Measurements from ENCODE around the gene VASH2. TPM values are rescaled to one million over a fixed set of nuclear protein-coding genes. Genes with fewer than 3 reads are reported as not detected.

The VASH2 gene
- total and polyA plus RNA-seq, 2 of the 8 experiments (the other 6 are each of a cell fraction or from before 2014, with no cell fraction given): 44.0 to 187 TPM

- peak; percentile 50 for TF ChIP-seq TAF7 (optimal IDR thresholded peaks at IDR 0.05; ENCODE audit: borderline replicate concordance, low read depth, low read length)
- TF ChIP-seq SP4 (IDR thresholded peaks at IDR 0.05; ENCODE audit: low read length): peak; percentile 81; the same call in 1 of the 2 replicates
- no peak for TF ChIP-seq CHD1 (IDR thresholded peaks at IDR 0.05; ENCODE audit: low read depth, low read length)
- peak in 1 of 2 experiments; percentile 13; a peak in 1 of 4 replicates for TF ChIP-seq RAD21 (IDR thresholded peaks at IDR 0.05 in 1 of 2, conservative IDR thresholded peaks at IDR 0.05 in 1 of 2; ENCODE audit: low read depth in 2 of 2, low read length in 2 of 2)
- peak; percentile 39; the same call in 1 of the 2 replicates for TF ChIP-seq RFX5 (IDR thresholded peaks at IDR 0.05; ENCODE audit: borderline replicate concordance, low read depth, low read length)
- peak in 1 of 2 experiments; percentile 71; a peak in 2 of 3 replicates for TF ChIP-seq POLR2A (IDR thresholded peaks at IDR 0.05; ENCODE audit: control extremely low read depth in 1 of 2, low read depth in 2 of 2, low read length in 2 of 2)
- TF ChIP-seq RXRA (IDR thresholded peaks at IDR 0.05; ENCODE audit: insufficient read depth, low read depth, low read length): no peak
- TF ChIP-seq SP2 (IDR thresholded peaks at IDR 0.05; ENCODE audit: low read length): no peak
- no peak for TF ChIP-seq CTBP2 (IDR thresholded peaks at IDR 0.05; ENCODE audit: borderline replicate concordance, insufficient read depth, insufficient read length, low read length)
- no peak for TF ChIP-seq USF2 (IDR thresholded peaks at IDR 0.05; ENCODE audit: low read length)
- no peak for TF ChIP-seq RNF2 (IDR thresholded peaks at IDR 0.05; ENCODE audit: borderline replicate concordance, low read depth, low read length, missing control alignments, poor library complexity, severe bottlenecking)
- peak; percentile 33 to 58; a peak in 1 of 4 replicates for TF ChIP-seq SIN3A (conservative IDR thresholded peaks at IDR 0.05 in 1 of 2, IDR thresholded peaks at IDR 0.05 in 1 of 2; ENCODE audit: low read depth in 1 of 2, low read length in 2 of 2)
- 0 out of 2 replicates have a peak, but pooled peaks have one; percentile 36 for TF ChIP-seq CHD2 (IDR thresholded peaks at IDR 0.05; ENCODE audit: low read length)
- peak; percentile 19; the same call in 1 of the 2 replicates for TF ChIP-seq KDM1A (IDR thresholded peaks at IDR 0.05; ENCODE audit: borderline replicate concordance, low read length)
- no peak for TF ChIP-seq CEBPB (IDR thresholded peaks at IDR 0.05; ENCODE audit: low read depth, low read length)
- TF ChIP-seq TEAD4 (IDR thresholded peaks at IDR 0.05; ENCODE audit: low read depth, low read length): no peak
- TF ChIP-seq EZH2 (IDR thresholded peaks at IDR 0.05; ENCODE audit: low read depth, low read length, severe bottlenecking): no peak
- TF ChIP-seq JUN (IDR thresholded peaks at IDR 0.05; ENCODE audit: low read depth, low read length): no peak
- TF ChIP-seq PHF8 (conservative IDR thresholded peaks at IDR 0.05; ENCODE audit: low read depth, low read length): no peak
- no peak for TF ChIP-seq MAX (IDR thresholded peaks at IDR 0.05)
- TF ChIP-seq JUND (IDR thresholded peaks at IDR 0.05; ENCODE audit: low read length): 0 out of 2 replicates have a peak, but pooled peaks have one; percentile 6
- no peak for TF ChIP-seq SIX5 (IDR thresholded peaks at IDR 0.05; ENCODE audit: low read depth, low read length)
Observed at GRCh38 chr1:212916481-212917133, 33.7 kb upstream of the VASH2 start (continued).
